MG63 (cell line): ENCODE measurements around the gene CHKA. TPM values are rescaled to one million over a fixed set of nuclear protein-coding genes. Genes with fewer than 3 reads are reported as not detected.
A peak's percentile ranks its signal among the peaks of the same experiment; 100 is the strongest.

ENCODE experiments used
- DNase-seq: peaks from one replicate; pipeline ENCODE4 v3.0.0-alpha.2; 2020
- H3K27me3 ChIP-seq: fragments of 250-450 bp; sonication (Bioruptor Pico); 2 replicates; pipeline ENCODE4 v1.5.1; 2020; ENCODE audit warnings: mild to moderate bottlenecking, moderate library complexity
- H3K36me3 ChIP-seq: fragments of 250-450 bp; sonication (Bioruptor Pico); 2 replicates; pipeline ENCODE4 v1.5.1; 2020; ENCODE audit warnings: mild to moderate bottlenecking, moderate library complexity
- H3K4me3 ChIP-seq: fragments of 250-450 bp; sonication (Bioruptor Pico); 2 replicates; pipeline ENCODE4 v1.5.1; 2020; ENCODE audit warnings: mild to moderate bottlenecking, moderate library complexity
- H3K9me3 ChIP-seq: fragments of 250-450 bp; sonication (Bioruptor Pico); 2 replicates; pipeline ENCODE4 v1.5.1; 2020; ENCODE audit warnings: mild to moderate bottlenecking, moderate library complexity
- total RNA-seq: library from RNA; depleted of rRNA; stranded (reverse); fragments of >200 nt; shearing (Covaris generic); gene quantifications from 2 replicates; pipeline ENCODE4 v1.2.3, GENCODE V29; 2014; ENCODE audit warnings: low replicate concordance

Gene CHKA
- total RNA-seq, 1 experiment from 2014 or later, result 6.8 TPM

GRCh38 chr11:68127714-68128681, 6.8 kb upstream of the CHKA start:
- H3K27me3 ChIP-seq, result no peaks in the 10 kb centered on the region
- DNase-seq, result peak; percentile 75
- peak overlapping the region; percentile 25 for H3K4me3 ChIP-seq
- no peaks in the 10 kb centered on the region for H3K36me3 ChIP-seq
- peaks cover 11% of the 10 kb centered on the region for H3K9me3 ChIP-seq

- H3K27me3 ChIP-seq, result no peaks in the 10 kb centered on the region
- no peaks in the 10 kb centered on the region for H3K36me3 ChIP-seq
- H3K9me3 ChIP-seq, result peaks cover 4% of the 10 kb centered on the region
- DNase-seq, result no peak
- H3K4me3 ChIP-seq, result no peak overlapping the region
These were observed 4.0 kb upstream of the CHKA start for GRCh38 chr11:68125164-68125563.

GRCh38 chr11:68122936-68123539, 1.9 kb upstream of the CHKA start:
- Histone ChIP-seq H3K36me3 (no peaks in the 10 kb centered on the region), H3K4me3 (no peak overlapping the region), H3K9me3 (no peaks in the 10 kb centered on the region), H3K27me3 (no peaks in the 10 kb centered on the region)
- no peak for DNase-seq

- Histone ChIP-seq H3K9me3 (no peaks in the 10 kb centered on the region), H3K27me3 (no peaks in the 10 kb centered on the region), H3K4me3 (peak overlapping the region; percentile 53), H3K36me3 (no peaks in the 10 kb centered on the region)
- peak; percentile 55 for DNase-seq
These were observed 718 bp downstream of the CHKA start for GRCh38 chr11:68120273-68121066.

- Histone ChIP-seq H3K36me3 (no peaks in the 10 kb centered on the region), H3K27me3 (no peaks in the 10 kb centered on the region), H3K4me3 (no peak overlapping the region), H3K9me3 (no peaks in the 10 kb centered on the region)
- DNase-seq, result no peak
These were observed 2.3 kb downstream of the CHKA start for GRCh38 chr11:68118706-68119448.

- no peaks in the 10 kb centered on the region for H3K36me3 ChIP-seq
- DNase-seq, result no peak
- H3K27me3 ChIP-seq, result no peaks in the 10 kb centered on the region
- no peaks in the 10 kb centered on the region for H3K9me3 ChIP-seq
- no peak overlapping the region for H3K4me3 ChIP-seq
These were observed 3.2 kb downstream of the CHKA start for GRCh38 chr11:68117853-68118470.

GRCh38 chr11:68116974-68117373, 4.2 kb downstream of the CHKA start:
- Histone ChIP-seq H3K36me3 (no peaks in the 10 kb centered on the region), H3K9me3 (no peaks in the 10 kb centered on the region), H3K4me3 (no peak overlapping the region), H3K27me3 (no peaks in the 10 kb centered on the region)
- no peak for DNase-seq

- no peaks in the 10 kb centered on the region for H3K36me3 ChIP-seq
- no peaks in the 10 kb centered on the region for H3K27me3 ChIP-seq
- H3K4me3 ChIP-seq, result no peak overlapping the region
- no peak for DNase-seq
- no peaks in the 10 kb centered on the region for H3K9me3 ChIP-seq
These were observed 5.1 kb downstream of the CHKA start for GRCh38 chr11:68116126-68116525.

- no peaks in the 10 kb centered on the region for H3K36me3 ChIP-seq
- H3K4me3 ChIP-seq, result no peak overlapping the region
- no peaks in the 10 kb centered on the region for H3K27me3 ChIP-seq
- no peak for DNase-seq
- no peaks in the 10 kb centered on the region for H3K9me3 ChIP-seq
These were observed 5.9 kb downstream of the CHKA start for GRCh38 chr11:68115285-68115684.

- no peak for DNase-seq
- H3K9me3 ChIP-seq, result no peaks in the 10 kb centered on the region
These were observed 7.2 kb downstream of the CHKA start for GRCh38 chr11:68113986-68114385.

GRCh38 chr11:68107689-68108088, 13.5 kb downstream of the CHKA start:
- DNase-seq, result no peak

More at GRCh38 chr11:68113986-68114385, 7.2 kb downstream of the CHKA start:
- H3K4me3 ChIP-seq, result no peak overlapping the region
- no peaks in the 10 kb centered on the region for H3K36me3 ChIP-seq
- H3K27me3 ChIP-seq, result no peaks in the 10 kb centered on the region

GRCh38 chr11:68106165-68106940, 14.8 kb downstream of the CHKA start:
- no peaks in the 10 kb centered on the region for H3K9me3 ChIP-seq
- no peaks in the 10 kb centered on the region for H3K36me3 ChIP-seq
- no peaks in the 10 kb centered on the region for H3K27me3 ChIP-seq
- H3K4me3 ChIP-seq, result no peak overlapping the region
- DNase-seq, result no peak

More at GRCh38 chr11:68107689-68108088, 13.5 kb downstream of the CHKA start:
- H3K9me3 ChIP-seq, result no peaks in the 10 kb centered on the region
- H3K27me3 ChIP-seq, result no peaks in the 10 kb centered on the region
- no peak overlapping the region for H3K4me3 ChIP-seq
- H3K36me3 ChIP-seq, result no peaks in the 10 kb centered on the region

GRCh38 chr11:68099474-68100405, 21.4 kb downstream of the CHKA start:
- H3K9me3 ChIP-seq, result no peaks in the 10 kb centered on the region
- no peaks in the 10 kb centered on the region for H3K36me3 ChIP-seq
- no peak overlapping the region for H3K4me3 ChIP-seq
- no peaks in the 10 kb centered on the region for H3K27me3 ChIP-seq
- no peak for DNase-seq

- no peak for DNase-seq
- no peaks in the 10 kb centered on the region for H3K27me3 ChIP-seq
- no peak overlapping the region for H3K4me3 ChIP-seq
- H3K9me3 ChIP-seq, result no peaks in the 10 kb centered on the region
- 0 out of 2 replicates have a peak, but pooled peaks cover under 1% of the 10 kb centered on the region for H3K36me3 ChIP-seq
These were observed 22.1 kb downstream of the CHKA start for GRCh38 chr11:68099057-68099456.
